HL-60 (cell line): ENCODE measurements around the gene AMMECR1.

Source experiments
- DNase-seq, 2 experiments: peaks; one replicate each; pipeline ENCODE4 v3.0.0-alpha.2; 2010 to 2020; ENCODE audit warnings: low read depth in 1 of 2, low spot score in 1 of 2
- H3K27ac ChIP-seq: fragments of 250-450 bp; sonication (Bioruptor Pico); replicated peaks from 2 replicates; pipeline ENCODE4 v1.5.1; 2020; ENCODE audit warnings: mild to moderate bottlenecking, moderate library complexity
- H3K27me3 ChIP-seq: fragments of 250-450 bp; sonication (Bioruptor Pico); 2 replicates; pipeline ENCODE4 v1.5.1; 2021; ENCODE audit warnings: mild to moderate bottlenecking, moderate library complexity; ENCODE audit not compliant: insufficient read depth, poor library complexity, severe bottlenecking
- H3K4me3 ChIP-seq: replicated peaks from 2 replicates; pipeline ENCODE4 v1.5.1; 2011; ENCODE audit warnings: mild to moderate bottlenecking, control low read depth, low read length; ENCODE audit not compliant: insufficient read depth
- GABPA ChIP-seq: IDR thresholded peaks from 2 replicates; pipeline ENCODE4 v1.6.1; 2012; ENCODE audit warnings: low read depth
- POLR2AphosphoS5 ChIP-seq: IDR thresholded peaks from 2 replicates; pipeline ENCODE4 v1.6.1; 2012; ENCODE audit warnings: low read depth
- SPI1 ChIP-seq: IDR thresholded peaks from 2 replicates; pipeline ENCODE4 v1.6.1; 2012; ENCODE audit warnings: low read depth, mild to moderate bottlenecking, borderline replicate concordance
- TF ChIP-seq, protein P1 (sequence below): IDR thresholded peaks from one replicate; pipeline ENCODE4 v1.5.1; 2011; ENCODE audit warnings: low read length, control low read depth, inconsistent platforms; ENCODE audit not compliant: insufficient read depth
- TF ChIP-seq, protein P2 (sequence below): IDR thresholded peaks from 2 replicates; pipeline ENCODE4 v1.6.1; 2012; ENCODE audit warnings: low read depth; ENCODE audit not compliant: insufficient replicate concordance

Gene AMMECR1

DNA sequence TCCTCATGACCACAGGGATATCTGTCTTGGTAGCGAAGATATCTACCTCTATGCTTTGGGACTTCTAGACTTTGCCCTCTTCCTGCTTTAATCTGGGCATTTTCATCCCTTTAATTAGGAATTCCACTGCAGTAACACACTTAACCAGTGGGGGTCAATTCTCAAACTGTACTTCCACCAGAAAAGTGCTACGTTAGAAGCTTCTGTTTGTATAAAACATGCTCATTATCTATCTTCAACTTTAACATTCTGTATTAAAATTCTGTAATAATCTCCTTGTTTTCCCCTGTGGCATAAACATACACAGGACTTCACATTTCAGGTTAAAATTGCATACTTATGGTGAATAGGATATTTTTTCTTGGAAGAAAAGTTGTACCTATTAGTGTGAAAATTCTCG is 105.6 kb downstream of the AMMECR1 start:
- Histone ChIP-seq H3K4me3 (no peak overlapping the region), H3K27me3 (no peaks in the 10 kb centered on the region), H3K27ac (no peak overlapping the region)
- TF ChIP-seq GABPA (no peak), POLR2AphosphoS5 (no peak), SPI1 (no peak)
- TF ChIP-seq, protein P1, sequence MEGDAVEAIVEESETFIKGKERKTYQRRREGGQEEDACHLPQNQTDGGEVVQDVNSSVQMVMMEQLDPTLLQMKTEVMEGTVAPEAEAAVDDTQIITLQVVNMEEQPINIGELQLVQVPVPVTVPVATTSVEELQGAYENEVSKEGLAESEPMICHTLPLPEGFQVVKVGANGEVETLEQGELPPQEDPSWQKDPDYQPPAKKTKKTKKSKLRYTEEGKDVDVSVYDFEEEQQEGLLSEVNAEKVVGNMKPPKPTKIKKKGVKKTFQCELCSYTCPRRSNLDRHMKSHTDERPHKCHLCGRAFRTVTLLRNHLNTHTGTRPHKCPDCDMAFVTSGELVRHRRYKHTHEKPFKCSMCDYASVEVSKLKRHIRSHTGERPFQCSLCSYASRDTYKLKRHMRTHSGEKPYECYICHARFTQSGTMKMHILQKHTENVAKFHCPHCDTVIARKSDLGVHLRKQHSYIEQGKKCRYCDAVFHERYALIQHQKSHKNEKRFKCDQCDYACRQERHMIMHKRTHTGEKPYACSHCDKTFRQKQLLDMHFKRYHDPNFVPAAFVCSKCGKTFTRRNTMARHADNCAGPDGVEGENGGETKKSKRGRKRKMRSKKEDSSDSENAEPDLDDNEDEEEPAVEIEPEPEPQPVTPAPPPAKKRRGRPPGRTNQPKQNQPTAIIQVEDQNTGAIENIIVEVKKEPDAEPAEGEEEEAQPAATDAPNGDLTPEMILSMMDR = no peak
- TF ChIP-seq, protein P2, sequence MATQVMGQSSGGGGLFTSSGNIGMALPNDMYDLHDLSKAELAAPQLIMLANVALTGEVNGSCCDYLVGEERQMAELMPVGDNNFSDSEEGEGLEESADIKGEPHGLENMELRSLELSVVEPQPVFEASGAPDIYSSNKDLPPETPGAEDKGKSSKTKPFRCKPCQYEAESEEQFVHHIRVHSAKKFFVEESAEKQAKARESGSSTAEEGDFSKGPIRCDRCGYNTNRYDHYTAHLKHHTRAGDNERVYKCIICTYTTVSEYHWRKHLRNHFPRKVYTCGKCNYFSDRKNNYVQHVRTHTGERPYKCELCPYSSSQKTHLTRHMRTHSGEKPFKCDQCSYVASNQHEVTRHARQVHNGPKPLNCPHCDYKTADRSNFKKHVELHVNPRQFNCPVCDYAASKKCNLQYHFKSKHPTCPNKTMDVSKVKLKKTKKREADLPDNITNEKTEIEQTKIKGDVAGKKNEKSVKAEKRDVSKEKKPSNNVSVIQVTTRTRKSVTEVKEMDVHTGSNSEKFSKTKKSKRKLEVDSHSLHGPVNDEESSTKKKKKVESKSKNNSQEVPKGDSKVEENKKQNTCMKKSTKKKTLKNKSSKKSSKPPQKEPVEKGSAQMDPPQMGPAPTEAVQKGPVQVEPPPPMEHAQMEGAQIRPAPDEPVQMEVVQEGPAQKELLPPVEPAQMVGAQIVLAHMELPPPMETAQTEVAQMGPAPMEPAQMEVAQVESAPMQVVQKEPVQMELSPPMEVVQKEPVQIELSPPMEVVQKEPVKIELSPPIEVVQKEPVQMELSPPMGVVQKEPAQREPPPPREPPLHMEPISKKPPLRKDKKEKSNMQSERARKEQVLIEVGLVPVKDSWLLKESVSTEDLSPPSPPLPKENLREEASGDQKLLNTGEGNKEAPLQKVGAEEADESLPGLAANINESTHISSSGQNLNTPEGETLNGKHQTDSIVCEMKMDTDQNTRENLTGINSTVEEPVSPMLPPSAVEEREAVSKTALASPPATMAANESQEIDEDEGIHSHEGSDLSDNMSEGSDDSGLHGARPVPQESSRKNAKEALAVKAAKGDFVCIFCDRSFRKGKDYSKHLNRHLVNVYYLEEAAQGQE = no peak
- DNase-seq = no peak

DNA sequence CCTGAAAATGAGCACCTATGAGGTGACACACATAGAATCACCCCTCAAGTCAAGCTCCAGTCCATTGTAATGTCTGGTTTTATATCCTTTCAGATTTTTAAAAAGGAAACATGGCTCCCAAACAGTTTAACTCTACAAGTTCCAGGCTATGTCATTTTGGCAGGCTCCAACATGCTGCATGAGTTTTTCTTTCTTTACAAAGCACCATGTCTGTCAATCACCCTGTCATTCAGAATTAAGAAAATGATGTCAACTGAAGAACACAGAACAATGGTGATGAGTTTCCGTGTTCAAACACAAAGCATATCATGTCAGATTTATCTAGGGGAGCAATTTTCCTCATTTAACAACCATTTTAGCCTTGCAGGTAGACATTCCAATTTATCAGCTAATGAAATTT is 106.5 kb downstream of the AMMECR1 start:
- Histone ChIP-seq H3K27me3 (no peaks in the 10 kb centered on the region), H3K4me3 (no peak overlapping the region), H3K27ac (no peak overlapping the region)
- TF ChIP-seq SPI1 = no peak
- no peak for TF ChIP-seq GABPA
- TF ChIP-seq, protein P1 = no peak
- TF ChIP-seq, protein P2 = no peak
- no peak for TF ChIP-seq POLR2AphosphoS5
- no peak for DNase-seq

DNA sequence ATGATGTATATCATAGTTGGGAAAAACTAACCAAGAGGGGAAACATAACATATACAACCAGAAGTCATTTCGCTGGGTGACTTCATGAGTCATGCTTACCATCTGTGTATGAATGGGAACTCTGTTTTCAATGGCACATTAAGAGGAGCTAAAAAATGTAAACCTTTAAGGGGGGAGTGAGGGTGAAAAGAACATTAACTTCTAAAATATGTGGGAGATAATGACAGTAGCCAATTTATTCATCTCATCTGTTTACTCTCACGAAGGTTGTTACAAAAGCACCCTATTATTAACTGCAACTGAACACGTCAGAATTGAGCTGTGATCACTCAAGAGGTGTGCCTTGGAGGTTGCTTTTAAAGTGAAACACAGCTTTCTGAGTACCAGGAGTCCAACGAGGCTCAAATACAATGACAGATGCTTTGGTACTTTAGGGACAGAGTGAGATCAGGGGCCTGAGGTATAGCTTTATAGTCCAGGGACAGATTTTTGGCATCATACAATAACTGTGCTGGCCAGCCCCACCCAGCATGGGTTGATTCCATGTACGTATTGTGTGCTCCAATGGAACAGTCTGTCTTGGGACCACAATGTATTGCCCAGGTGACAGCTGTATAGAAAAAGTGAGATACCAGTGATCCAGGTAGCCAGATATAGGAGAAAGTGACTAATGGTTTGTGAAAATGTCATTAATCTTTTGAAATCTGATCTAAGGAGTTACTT is 107.3 kb downstream of the AMMECR1 start:
- Histone ChIP-seq H3K27me3 (no peaks in the 10 kb centered on the region), H3K4me3 (no peak overlapping the region), H3K27ac (no peak overlapping the region)
- no peak for TF ChIP-seq SPI1
- TF ChIP-seq GABPA = no peak
- TF ChIP-seq POLR2AphosphoS5 = no peak
- TF ChIP-seq, protein P2 = no peak
- TF ChIP-seq, protein P1 = no peak
- no peak for DNase-seq
